Nucleus accumbens (tissue), 56 donors: ENCODE data around the gene SH2B2.
A peak's percentile ranks its signal among the peaks of the same experiment; 100 is the strongest.

ENCODE experiments used
- DNase-seq, 56 donors: peaks; one replicate each; lab custom pipeline; 2025; lab: John Stamatoyannopoulos, UW

SH2B2 gene

GRCh38 chr7:102286237-102287110, at the start of gene SH2B2:
TSS of gene SH2B2 (plus strand) at chr7:102286868. CDS start at chr7:102300551, 13,683 bp downstream.
- DNase-seq: peak in 38 of 56 donors; percentile 12 to 80 (median 43)

- DNase-seq: no peak
Observed at GRCh38 chr7:102239206-102239820, 47.4 kb upstream of the SH2B2 start.

DNA sequence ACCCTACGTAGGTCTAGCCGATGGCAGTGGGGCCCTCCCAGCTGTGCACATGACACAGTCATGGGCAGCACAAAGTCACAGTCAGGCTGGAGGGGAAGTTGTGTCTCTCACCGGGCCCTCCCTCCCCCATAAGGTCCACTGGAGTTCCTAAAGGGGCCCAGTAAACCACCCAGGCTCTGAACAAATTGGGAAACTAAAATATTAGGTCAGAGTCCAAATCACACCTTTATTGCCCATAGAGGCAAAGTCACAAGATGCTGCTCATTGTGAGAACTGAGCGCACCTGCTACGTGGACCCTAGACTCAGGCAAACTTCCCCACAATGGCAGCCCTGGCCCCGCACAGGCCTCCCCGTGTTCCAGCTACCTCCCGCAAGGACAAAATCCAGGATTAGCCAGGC, 45.2 kb upstream of the SH2B2 start:
- no peak for DNase-seq

DNA sequence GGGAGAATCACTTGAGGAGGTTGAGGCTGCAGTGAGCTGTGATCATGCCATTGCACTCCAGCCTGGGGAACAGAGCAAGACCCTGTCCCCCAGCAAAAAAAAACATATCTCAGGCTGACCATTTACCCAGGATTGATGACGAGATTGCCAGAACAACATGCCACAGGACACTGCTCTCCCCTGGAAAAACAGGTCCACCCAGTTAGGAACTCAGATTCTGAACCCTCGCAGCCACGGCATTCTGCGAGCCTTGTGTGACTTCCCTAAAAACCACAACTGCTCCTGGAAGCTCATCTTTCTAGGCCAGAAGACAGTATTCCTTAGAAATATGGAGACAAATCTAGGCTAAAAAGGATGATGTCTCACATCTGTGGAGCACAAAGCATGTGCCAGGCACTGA, 42.1 kb upstream of the SH2B2 start:
- no peak for DNase-seq

GRCh38 chr7:102248081-102248455, 38.6 kb upstream of the SH2B2 start:
- DNase-seq: no peak

DNA sequence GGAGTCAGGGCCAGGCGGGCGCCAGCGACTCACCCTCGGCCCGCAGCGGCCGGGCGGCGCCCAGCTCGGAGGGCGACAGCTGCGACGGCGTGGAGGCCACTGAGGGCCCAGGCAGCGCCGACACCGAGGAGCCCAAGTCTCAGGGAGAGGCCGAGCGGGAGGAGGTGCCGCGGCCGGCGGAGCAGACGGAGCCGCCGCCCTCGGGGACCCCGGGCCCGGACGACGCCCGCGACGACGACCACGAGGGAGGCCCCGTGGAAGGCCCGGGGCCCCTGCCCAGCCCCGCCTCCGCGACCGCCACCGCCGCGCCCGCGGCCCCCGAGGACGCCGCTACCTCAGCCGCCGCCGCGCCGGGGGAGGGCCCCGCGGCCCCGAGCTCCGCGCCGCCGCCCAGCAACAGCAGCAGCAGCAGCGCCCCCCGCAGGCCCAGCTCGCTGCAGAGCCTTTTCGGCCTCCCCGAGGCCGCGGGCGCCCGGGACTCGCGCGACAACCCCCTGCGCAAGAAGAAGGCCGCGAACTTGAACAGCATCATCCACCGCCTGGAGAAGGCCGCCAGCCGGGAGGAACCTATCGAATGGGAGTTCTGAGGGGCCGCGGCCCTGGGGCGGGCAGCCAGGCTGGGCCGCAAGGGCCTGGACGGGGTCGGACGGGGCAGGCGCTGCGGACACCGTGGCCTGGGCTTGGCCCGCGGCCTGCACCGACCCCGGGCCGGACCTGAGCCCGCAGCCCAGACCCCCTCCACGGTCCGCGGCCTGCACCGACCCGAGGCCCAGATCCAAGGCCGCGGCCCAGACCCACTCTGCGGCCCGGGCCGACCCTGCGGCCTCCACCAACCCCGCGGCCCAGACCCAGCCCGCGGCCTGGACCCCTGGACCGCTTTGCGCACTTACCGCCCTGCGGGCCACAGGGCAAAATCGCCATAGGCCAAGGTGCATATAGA, 37.9 kb upstream of the SH2B2 start:
- no peak for DNase-seq

DNA sequence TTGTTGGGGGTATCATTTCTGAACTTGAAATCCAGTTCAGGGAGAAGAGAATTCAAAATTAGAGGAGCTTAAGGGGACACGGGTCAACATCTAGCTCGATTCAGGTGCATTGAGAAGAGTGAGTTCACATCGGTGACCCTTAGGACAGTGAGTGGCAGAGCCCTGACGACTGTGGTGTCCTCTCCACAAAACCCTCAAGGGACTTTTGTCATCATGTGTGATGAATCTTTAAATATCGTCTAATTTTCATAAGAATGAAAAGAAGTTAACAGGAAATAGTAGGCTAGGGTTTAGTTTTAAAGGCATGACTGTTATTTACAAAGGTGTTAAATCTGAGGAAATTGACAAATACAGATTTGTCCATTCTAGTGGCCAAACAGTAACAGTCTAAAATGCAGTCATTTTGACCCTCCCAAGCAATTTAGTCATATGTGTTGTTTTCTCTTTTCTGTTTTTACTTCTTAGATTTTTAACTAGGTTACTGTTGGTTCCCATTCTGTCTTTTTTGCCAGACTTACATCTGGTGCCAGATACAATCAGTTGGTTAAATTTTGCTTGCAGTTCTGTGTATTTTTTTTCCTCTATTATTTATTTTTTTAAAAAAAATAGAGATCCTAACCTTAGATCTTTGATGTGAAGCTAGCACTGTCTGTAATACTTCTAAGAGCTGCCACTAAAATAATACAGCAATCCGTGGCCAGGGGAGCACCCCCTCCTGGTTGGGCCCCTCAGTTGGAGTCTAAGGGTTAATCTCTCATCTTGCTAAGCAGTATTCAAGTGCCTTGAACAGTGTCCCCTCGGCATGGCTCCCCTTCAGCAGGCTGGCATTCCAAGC, 34.9 kb upstream of the SH2B2 start:
- DNase-seq: no peak

DNA sequence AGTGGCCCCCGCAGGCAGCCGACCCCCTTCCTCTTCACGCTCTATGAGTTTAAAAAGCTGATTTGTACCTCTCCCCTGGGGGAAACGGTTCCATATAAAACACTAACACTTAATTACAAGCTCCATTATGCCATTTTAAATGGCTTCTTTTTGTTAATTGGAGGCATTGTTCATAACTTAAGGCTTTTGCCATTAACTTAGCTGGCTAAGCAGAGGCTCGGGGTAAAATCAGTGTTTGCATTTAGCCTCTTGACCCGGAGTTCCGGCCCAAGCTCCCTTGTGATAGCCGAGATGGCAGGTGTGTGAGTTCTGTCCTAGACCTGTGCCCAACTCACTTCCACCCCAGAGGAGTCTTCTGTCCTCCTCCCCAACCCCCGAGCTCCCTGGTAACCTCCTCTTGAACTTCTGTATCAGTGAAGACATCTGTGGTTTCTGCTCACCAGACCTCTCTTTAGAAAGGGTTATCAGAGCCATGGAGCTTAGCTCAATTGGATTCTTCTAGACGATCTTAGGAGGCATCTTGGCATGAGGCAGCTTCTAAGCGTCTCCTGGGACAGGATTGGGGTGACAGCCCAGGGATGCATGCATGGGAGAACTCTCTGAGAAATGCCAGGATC, 34.2 kb upstream of the SH2B2 start:
- no peak for DNase-seq

GRCh38 chr7:102253066-102253972, 33.3 kb upstream of the SH2B2 start:
- no peak for DNase-seq

GRCh38 chr7:102253973-102254370, 32.7 kb upstream of the SH2B2 start:
- DNase-seq: no peak

DNA sequence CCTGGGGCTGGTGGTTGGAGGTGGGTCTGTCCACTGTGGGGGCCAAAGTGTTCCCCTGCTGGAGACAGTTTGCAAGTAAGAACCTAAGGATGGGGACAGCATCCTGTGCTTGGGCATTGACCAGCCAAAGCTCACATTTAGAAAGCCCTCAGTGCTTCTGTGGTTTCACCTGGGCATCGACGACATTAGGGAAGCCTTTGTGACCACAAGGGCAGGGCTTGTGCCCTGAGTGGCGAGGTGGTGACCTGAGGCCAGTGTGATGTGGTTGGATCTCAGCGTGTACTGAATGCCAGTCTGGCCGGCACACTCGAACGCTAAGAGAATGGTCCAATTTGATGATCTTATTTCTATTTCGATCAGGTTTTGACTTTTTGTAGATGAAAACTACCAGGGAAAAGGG, 32.1 kb upstream of the SH2B2 start:
- no peak for DNase-seq

- no peak for DNase-seq
Observed at GRCh38 chr7:102255501-102255900, 31.2 kb upstream of the SH2B2 start.

GRCh38 chr7:102255916-102256315, 30.8 kb upstream of the SH2B2 start:
- DNase-seq: no peak

DNA sequence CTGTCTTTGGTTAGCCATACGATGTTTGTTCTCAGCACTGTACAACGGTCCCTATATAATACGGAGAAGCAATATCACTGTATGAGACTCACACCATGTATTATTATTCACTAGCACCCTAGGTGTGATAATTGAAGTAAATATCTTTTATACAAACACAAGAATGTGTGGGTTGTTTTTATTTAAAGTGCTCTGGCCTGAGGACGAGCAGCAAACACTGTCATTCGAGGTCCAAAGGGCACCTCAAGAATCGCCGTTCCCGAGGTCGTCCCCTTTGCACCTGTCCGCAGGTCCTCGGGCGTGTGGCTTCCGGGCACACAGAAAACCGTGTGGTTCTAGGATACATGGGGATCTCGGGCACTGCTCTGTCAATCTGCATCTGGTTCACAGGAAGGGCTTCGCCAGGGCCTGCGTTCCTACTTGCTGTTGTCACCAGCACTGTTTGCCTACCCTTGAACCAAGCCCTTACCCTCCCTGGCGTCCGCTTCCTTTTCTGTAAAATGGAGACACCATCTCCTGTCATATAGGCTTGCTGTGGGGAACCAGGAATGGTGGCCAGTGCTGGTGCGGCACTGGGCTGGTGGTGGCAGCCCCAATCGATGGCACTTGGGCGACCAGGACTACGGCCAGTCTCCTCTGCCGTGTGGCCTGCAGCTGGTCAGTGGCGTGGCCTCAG, 28.5 kb upstream of the SH2B2 start:
- no peak for DNase-seq

DNA sequence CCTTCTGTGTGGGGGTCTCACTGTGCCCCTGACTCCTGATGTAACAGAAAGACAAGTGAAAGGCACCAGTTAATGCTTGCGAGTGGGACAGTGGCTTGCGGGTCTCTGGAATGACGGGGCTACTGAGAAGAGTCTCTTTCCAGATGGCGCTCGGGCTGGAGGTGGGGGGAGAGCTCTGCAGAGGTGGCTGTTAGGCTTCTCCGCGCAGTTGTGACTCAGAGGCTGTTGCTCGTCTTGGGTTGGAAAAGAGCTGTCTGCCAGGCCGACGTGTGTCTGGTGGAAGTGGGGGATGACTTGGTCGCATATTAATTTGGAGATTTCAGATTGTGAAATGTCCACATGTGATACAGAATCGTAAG, 27.9 kb upstream of the SH2B2 start:
- DNase-seq: peak in 4 of 56 donors; percentile 5 to 21 (median 8)

- peak in 41 of 56 donors; percentile 8 to 77 (median 39) for DNase-seq
Observed at GRCh38 chr7:102260856-102261255, 25.8 kb upstream of the SH2B2 start.

GRCh38 chr7:102261451-102261850, 25.2 kb upstream of the SH2B2 start:
- DNase-seq: peak in 8 of 56 donors; percentile 2 to 23 (median 16)

GRCh38 chr7:102262546-102262945, 24.1 kb upstream of the SH2B2 start:
- no peak for DNase-seq
